NCI-H1105 treated with DMSO at 0.1 percent for 48 hours (cell line): Measurements from ENCODE around the gene ST7.

ENCODE experiments used
- DNase-seq: peaks from one replicate; lab custom pipeline; 2025; lab: John Stamatoyannopoulos, UW

ST7 gene

DNA sequence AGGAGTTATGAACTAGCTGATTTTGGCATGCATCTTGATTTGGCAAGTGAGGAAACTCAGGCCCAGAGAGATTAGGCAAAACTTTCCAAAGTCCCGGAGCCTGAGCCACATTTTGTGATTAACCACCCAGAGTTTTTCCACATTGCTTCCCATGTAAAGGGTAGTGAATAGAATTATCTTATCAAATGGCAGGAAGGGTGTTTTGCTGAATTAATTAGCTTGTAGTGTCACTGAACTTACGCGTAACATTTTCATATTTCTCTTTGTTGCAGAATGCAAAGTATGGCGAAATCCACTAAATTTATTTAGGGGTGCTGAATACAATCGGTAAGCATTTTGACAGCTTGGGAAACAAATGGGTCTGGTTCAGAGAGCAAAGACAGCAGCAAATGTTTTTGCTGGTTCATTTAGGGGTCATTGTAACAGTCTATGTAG, 176.2 kb downstream of the ST7 start:
- DNase-seq: no peak

DNA sequence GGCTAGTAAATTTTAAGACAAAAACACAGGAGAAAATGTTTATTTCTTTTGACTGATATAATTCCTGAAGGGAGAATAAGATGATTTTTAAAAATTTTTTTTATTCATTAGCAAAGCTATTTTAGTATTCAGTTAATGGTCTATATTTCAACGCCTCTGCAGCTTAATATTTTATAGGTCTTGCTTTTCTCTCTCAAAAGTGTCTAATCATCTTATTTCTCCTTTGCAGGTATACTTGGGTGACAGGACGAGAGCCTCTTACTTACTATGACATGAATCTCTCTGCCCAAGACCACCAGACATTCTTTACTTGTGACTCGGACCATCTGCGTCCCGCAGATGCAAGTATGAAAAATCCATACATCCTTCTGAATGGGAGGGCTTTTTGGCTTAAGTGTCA, 177.0 kb downstream of the ST7 start:
- DNase-seq: no peak

DNA sequence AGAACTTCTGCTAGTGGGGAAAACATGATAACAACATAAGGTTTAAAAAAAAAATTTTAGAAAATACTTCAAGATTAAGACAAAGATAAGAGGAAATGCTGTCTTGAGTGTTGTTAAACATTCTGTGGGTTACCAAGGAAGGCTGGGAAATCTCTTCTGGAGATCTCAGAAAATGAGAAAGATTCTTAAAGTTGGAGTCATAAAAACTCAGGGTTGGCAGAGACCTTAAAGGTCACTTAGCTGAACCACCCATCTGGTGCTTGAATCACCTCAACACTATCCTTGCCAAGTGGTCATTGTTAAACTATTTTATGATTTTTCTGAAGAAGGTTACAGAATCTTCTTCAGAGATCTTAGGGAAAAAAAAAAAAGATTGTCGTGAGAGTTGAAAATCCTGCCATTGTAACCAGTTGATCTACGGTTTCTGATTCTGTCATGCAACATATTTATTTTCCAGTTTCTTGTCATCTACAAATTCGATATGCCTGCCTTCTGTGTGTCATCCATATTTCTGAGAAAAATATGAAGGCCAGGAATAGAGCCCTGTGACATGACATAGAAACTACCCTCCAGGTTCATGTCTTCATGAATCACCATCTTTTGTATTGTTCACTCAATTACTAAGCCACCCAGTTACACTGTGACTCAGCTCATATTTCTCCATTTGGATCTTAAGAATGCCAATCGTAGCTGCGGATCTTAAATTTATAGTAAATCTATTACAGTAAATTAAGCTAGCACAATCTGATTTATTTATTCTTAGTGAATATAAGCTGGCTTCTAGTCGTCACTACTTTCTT, 179.2 kb downstream of the ST7 start:
- no peak for DNase-seq

DNA sequence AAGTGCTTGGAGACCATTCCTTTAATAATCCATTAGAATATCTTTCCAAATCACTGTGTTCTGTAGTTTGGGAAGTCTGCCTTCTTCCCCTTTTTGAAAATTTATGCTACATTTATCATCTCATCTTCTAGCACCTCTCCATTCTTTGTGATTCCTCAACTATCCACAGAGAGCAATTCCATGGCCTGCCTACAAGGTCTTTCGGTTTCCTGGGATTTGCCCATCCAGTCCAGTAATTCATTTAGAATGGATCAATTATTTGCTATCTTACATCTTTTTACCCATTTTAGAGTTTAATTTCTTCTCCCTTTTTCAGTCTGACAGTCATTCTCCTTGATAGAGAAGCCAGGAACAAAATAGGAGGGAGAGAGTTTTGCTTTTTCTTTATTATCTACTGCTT, 179.8 kb downstream of the ST7 start:
- DNase-seq: no peak

DNA sequence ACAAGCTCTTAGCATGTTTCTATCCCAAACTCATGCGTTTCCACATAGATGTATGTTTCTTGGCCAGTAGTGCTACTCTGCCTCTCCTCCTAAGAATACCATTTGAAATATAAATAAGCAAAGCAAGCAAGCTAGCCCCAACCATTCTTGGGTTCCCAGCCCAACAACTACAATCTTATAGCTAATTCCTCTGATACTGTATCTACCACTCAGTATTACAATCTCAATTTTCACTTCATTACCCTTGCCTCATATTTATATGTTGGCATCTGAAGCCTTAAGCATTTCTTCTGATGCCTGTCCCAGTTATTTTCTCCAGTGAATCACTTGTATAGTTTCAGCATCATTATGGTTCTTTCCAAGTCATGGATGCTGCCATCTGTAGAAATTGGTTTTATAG, 181.1 kb downstream of the ST7 start:
- DNase-seq: no peak

DNA sequence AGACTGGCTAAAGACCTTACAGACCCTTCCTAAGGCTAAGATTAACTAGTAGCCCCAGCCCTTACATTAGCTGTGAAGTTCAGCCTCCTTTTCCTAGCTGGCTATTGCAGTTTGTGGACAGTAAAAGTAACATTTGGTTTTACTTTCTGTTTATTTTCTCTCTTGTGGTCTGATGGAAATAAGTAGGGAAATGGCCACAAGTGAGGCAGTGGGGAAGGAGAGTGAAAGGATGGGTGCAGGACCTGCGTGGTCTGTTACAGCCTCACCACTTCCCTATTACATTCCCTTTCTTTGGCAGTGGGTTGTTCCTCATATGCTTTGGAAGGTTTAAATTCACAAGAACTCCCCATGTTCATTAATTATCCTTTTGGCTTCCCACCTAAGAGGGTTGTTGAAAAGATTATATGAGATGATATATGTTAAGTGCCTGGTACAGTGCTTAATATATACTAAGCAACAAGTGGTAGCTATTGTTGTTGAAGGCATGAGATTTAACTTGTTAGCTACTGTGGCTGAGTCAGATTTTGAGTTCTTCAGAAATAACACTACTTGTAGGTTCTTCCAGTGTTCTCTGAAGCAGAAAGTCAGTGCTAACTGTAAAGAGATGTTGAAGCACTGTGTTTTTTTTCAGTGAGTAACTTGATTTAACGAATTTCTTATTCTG, 181.7 kb downstream of the ST7 start:
- no peak for DNase-seq

DNA sequence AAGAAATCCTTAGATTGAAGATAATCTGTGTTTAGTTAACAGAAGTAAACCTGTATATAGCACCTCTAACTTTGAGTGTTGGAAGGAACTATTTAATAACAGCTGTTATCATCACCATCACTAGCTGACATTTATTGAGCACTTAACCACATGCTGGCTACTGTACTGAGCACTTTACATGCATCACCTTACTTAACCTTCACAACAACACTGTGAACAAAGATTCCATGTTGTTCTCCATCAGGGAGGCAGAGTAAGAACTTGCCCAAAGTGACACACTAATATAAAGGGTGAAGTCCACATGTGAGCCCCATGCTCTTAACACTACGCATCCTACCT, 182.2 kb downstream of the ST7 start:
- DNase-seq: no peak

DNA sequence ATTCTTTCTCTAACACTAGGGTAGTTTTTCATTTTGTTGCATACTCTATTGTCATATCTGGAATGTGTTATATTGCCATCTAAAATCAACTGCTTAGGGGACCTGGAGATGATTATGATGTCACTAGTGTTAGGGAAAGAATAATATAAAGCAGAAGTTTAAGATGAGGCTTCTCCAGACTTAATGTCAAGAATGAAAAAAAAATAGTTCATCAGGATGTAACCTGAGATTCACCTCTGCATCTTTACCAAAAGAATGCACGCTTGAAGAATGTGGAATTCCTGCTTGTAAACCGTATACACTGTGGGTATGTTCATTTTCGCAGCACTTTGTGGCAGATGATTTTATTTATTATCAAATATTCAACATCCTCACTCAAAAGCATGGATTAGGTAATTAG, 184.6 kb downstream of the ST7 start:
- DNase-seq: no peak

DNA sequence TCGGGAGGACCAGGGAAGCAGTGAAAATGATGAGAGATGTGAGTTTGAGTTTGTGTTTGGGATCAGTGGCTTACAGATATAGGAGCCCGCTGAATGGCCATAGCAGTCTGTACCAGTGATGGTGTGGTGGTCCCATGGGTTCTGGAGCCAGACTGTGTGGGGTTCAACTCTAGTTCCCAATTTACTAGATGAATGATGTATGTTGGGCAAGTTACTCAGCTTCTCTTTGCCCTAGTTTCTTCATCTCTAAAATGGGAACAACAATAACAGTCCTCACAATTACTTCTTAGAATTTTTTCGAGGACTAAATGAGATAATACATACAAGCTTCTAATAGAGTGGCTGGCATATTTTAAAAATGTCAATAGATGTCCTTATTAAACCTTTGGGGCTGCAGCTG, 185.2 kb downstream of the ST7 start:
- DNase-seq: no peak

DNA sequence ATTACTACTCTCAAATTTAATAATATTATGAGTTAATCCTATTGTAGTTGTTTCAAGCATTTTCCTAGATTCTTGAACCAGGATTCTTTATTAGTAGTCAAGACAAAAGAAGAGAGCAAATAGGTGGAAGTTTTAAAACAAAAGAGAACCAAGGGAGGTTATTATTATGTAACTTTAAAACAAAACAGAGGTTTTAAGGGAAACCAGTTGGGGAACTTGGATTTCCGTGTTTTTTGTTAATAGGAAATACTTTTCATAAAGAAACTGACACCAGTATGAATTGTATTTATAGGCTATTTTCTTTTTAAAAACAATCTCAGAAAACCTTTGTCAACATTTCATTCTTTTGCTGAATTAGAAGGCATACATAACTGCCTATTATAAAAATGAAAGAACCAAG, 185.7 kb downstream of the ST7 start:
- DNase-seq: no peak

DNA sequence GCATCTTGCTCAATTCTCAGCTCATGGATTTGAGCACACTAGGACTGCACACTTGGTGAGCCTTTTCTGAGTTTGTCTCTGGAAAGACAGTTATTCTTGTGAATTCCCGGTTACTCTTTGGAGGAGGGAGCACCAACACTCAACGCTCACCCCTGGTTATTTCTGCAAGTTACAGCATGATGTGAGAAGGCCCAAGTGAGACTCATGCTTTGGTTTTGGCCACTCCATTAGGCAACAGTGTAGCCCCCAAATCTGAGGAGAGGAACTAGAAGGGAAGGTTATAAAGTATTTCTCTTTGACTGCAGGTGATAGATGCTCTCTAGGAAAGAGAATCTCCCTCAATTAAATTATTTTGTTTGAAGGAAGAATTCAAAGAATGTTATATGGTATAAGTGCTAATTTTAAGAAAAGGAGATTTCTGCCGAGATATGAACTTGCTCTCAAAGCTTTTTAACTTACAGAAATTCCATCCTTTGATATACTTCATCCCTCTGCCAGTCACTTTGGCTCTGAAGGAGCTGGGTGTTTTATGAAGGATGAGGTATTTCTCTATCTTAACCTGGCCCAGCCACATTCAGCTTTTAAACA, 186.2 kb downstream of the ST7 start:
- no peak for DNase-seq

DNA sequence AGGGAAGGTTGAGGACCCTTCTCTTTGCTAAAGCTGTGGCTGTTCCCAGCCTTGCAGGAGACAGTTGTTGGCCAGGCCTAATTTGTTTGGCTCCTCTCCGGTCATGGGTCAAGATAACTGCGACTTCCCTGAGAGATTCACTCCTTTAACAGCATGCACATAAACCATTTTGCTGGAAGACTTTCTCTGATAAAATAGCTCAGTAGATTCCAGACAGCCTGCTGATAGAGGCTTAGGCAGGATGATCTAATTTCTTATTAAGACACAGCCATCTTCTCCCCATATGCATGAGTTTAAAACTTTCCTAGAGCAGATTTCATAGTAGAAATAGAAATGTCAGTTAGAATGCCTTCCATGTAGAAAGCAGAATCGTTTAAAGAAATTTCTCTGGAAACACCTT, 187.6 kb downstream of the ST7 start:
- no peak for DNase-seq

DNA sequence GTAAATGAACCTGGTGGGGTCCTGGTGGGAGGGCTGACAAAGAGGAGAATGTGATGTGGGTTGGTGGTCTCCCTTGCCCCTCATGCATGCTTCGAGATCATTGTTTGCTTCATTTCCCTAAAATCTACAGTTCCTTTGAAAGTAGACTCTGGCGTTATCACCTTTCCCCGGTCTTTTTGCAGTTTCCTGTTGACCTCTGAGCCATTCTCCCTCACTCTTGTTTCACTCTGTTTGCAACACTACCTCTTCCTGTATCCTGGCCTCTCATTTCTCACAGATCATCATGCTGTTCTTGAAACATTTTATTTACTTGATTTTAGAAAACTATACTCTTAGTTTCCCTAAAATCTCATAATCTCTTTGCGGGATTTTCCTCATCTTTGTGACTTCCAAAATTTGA, 189.8 kb downstream of the ST7 start:
- no peak for DNase-seq

DNA sequence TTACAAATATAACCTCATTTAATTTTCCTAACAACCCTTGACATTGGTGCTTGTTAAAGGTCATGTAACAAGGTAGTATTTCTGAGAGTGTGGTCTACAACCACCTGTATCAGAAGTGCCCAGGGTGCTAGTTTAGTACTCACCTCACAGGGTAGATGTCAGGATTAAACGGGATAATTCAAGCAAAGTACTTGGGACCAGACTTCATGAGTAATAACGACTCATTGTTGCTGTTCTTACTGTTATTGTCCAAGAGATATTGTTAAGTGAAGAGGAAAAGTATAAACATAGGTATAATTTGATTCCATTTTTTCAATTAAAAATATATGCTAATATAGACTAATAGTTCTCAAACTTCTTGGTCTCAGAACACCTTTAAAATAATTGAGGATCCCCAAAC, 190.3 kb downstream of the ST7 start:
- no peak for DNase-seq

DNA sequence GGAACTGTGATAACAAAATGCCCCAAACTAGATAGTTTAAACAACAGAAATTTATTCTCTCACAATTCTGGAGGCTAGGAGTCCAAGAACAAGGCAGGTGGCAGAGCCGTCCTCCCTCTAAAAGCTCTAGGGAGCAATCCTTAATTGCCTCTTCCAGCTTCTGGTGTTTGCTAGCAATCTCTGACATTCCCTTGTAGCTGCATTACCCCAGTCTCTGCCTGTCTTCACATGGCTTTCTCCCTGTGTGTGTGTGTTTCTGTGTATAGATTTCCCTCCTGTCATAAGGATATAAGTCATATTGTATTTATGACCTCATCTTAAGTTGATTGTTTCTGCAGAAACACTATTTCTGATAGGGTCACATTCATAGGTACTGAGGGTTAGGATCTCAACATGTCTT, 192.0 kb downstream of the ST7 start:
- no peak for DNase-seq

DNA sequence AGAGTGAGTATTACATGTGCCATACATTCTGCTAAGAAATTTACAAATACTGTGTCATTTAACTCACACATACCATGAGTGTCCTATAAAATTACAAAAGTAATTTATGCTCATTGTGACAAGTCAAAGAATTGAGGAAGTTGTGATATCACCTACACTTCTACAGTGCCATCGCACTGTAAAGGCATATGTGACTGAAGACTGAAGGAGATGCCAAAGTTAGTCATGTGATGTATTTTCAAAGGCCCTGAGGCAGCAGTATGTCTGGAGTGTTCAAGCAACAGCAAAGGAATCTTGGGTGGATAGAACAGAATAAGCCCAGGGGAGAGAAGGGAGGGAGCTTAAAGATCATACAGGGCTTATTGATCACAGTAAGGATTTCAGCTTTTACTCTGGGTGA, 192.8 kb downstream of the ST7 start:
- DNase-seq: no peak

DNA sequence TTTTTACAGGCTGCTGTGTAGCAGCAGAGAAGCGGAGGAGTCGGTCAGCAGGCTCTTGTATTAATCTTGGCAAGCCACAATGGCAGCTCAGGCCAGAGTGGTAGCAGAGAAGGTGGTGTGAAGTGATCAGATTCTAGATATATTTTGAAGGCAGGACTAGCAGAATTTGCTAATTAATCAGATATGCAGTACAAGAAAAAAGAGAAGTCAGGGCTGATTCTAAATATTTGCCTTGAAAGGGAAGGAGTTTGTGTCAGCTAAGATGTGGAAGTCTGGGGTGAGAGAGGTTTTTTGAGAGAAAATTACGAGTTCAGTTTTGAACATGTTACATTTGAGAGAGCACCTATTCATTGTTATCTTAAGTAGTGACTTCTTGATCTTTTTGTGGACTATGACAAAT, 193.2 kb downstream of the ST7 start:
- no peak for DNase-seq

DNA sequence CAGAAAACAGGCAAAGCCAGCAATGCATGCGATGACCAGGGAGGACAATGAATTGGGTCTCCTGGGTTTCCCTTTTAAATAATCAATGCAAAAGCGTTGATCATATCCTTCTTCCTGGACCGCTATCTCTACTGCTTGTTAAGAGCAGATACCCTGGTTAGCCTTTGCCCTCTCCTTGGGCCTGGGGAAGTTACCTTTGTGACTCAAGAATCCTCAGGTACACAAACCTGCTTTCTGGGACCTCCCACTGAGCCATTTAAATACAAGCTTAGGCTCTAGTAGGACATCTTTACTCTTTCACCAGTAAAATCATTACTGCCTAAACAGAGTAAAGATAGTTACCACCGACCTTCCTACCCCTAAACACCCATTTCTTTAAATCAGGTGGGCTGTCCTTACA, 195.7 kb downstream of the ST7 start:
- no peak for DNase-seq

DNA sequence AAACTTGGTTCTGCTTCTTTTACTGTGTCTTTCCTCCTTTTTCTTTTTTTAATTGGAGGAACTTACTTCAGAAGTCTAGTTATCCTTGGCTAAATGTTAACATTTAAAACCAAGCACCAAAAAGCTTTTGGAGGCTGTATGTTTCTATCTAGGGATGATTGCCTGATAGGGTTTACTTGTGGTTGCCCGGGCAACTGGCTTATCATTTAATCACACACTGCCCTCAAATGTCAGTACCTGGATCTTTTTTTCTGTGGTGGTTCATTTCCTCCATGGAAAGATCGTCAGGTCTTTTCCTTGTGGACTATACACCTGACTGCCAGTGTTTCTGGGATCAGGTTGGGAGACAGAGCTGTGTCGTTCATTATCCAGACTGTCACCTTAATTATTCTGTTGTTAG, 196.4 kb downstream of the ST7 start:
- no peak for DNase-seq

DNA sequence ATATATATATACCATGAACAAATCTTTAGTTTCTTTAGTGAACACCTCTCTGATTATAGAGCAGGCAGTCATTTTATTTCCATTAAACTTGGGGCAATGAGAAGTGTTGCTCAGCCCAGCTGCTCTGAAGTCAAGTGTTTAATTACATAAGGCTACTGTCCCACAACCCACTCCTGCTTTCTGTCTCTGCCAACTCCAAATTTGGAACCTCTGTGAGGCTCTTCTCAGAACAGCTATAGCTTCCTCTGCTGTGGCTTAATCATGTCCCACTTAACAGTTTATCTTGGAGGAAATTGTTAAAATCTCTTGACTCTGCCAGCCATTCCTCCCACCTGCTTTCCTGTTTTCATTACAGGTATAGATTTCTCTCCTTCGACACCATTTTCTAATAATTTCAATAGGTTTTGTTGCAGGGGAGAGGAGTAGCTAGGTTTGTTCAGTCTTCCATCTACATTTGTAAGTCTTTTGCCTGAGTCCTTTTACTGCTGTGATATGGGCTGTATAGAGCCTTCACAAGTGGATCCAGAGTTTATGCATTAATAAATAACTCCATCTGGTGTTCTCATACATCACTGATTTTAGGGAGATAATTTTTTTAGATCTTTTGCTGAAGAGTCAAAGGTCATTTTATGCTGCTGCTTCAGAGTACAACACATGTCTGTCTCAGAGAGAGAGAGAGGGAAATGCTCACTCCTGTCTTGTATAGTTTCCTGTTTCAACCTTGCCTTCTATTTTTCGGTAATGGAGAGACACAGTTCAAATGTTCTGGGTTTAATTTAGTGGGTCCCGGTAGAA, 199.1 kb downstream of the ST7 start:
- DNase-seq: peak; percentile 63

DNA sequence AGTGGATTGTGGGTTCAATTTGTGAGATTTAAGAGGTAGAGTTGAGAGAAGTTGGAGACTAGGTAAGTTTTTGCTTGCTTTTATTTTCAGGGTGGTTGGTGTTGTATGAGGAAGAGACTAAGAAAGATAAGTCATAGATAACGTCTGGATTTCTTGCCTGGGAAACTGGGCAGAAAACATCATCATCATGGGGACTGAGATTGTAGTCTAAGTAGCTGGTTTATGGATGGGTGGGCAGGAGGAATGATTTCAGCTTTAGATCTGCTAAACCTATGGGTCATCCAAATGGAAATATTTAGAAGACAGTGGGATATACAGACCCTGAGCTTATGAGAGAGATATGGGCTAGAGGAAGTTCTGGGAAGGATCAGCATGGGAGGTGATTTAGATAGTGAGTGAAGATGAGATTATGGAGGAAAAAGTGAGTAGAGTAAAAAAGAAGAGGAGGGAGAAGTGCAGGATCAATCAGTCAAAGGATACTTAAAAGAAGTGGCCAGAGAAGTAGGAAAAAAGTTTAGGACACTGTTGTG, 199.8 kb downstream of the ST7 start:
- DNase-seq: no peak

DNA sequence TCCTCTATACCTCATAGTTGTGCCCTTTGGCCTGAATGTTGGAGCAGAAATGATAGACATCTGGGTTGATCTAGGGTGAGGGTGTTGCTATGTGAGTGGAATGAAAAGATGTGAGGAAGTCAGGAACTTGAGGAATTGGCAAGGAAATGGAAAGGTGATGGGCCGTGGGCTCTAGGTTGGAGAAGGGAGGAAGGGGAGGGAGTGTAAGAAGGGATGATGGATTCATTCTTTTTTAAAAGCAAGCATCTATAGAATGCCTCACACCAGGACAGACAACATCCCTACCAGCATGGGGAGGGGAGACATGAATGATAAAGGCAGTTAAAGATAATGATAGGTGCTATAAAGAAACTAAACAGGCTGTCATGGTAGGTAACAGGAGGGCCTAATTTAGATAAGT, 201.4 kb downstream of the ST7 start:
- no peak for DNase-seq

DNA sequence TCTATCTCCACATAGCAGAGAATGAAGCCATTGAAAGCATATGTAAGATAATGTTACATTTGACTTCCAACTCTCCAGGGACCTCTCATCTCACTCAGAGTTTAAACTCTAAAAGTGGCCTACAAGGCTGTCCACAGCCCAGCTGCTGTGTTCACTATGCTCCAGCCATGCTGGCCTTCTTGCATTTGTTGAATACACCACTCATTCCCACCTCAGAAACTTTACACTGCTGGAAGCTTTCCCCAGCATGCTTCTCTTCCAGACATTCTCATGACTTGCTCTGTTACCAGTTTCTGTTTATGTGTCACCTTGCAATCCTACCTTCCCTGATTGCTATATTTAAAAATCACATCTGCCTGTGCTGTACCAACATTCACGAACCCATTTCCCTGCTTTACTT, 202.4 kb downstream of the ST7 start:
- DNase-seq: no peak
